Upper lobe of left lung (tissue), 4 donors: ENCODE measurements around the gene TRIM7.

Source experiments
- CTCF ChIP-seq, 6 experiments: fragments of 450-650 bp in 4 of 6; fragments of 200-600 bp in 2 of 6; sonication (generic) in 2 of 6; IDR thresholded peaks; one replicate each; pipeline ENCODE4 v1.5.1; 2016 to 2019; ENCODE audit warnings: antibody characterized with exemption in 6 of 6
- POLR2A ChIP-seq, 4 donors: fragments of 450-650 bp; IDR thresholded peaks; one replicate each; pipeline ENCODE4 v1.5.1; 2016 to 2017; ENCODE audit warnings: antibody characterized with exemption in 4 of 4, mild to moderate bottlenecking in 2 of 4
- POLR2AphosphoS5 ChIP-seq, 2 donors: sonication (generic); formaldehyde crosslinking; IDR thresholded peaks; one replicate each; pipeline ENCODE4 v1.5.1; 2017; ENCODE audit warnings: antibody characterized with exemption in 2 of 2

DNA sequence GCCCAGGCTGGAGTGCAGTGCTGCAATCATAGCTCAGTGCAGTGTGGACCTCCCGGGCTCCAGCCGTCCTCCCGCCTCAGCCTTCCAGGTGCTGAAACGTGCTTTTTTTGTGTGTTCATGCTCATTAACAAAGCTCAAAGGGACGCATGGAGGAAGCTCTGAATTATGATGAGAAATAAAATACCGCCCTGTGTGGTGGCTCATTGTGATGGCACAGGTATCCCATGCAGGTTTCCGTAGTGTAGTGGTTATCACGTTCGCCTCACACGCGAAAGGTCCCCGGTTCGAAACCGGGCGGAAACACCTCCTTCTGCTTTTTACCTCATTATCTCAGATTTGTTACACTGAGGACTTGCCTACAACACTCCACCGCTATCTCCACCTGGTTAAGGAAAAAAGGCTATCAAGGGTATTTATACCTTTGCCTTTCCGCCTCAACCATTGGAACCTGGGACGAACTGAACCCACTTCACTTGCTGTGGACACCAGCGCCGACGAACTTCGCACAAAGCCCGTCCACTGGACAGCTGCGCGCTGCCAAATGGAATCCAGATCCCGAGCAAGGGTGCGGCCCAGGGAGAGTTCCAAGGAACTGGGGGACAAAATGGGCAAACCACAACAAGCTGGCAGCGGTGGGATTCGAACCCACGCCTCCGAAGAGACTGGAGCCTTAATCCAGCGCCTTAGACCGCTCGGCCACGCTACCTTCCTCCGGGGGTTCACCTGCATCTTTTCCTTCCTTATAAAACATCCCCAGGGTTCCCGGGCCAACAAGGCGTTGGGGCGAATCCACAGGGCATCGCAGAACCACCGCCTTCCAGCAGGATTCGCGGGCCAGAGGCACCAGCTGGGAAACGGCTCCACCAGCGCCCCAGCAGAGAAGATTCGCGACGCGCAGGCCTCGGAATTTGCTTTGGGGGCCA is 31.3 kb downstream of the TRIM7 start:
- TF ChIP-seq CTCF (IDR thresholded peaks at IDR 0.05) (no peak), POLR2A (IDR thresholded peaks at IDR 0.05) (no peak), POLR2AphosphoS5 (IDR thresholded peaks at IDR 0.05) (no peak)
